ENCODE results near the gene SRPRA. TPM values are rescaled to one million over a fixed set of nuclear protein-coding genes. Genes with fewer than 3 reads are reported as not detected.

SRPRA gene
- total RNA-seq, 1 experiment from 2014 or later: 57.1 TPM

DNA sequence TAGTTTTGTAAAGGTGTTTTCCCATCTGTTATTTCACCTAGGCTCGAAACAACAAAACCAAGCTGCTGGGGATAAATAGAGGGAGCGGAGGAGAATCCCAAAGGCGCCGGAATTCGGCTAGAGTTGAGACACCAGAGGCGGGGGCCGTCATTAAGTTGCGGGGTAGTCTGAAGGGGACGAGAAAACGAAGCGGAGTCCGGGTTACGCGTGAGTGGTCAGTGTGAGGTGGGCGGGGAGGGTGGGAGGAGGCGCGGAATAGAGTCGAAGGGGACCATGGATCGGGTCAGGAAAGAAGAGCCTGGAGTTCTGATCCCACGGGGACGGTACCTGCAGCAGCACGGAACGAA is 361 bp downstream of the SRPRA start:
- Histone ChIP-seq H3K4me2 (peak overlapping the region; percentile 91), H3K27ac (peak overlapping the region; percentile 63), H3K4me1 (replicated peaks; ENCODE audit: insufficient read depth) (peaks cover 18% of the 10 kb centered on the region), H2AFZ (peak overlapping the region; percentile 81), H3K4me3 (peak overlapping the region; percentile 95), H3K36me3 (ENCODE audit: low read depth) (peaks cover 45% of the 10 kb centered on the region), H3F3A (ENCODE audit: insufficient read depth, low read depth) (no peaks in the 10 kb centered on the region), H3K27me3 (ENCODE audit: insufficient read depth, low read depth) (no peaks in the 10 kb centered on the region), H3K9me2 (ENCODE audit: insufficient read depth) (no peaks in the 10 kb centered on the region), H3K9me3 (ENCODE audit: insufficient read depth, low read depth) (no peaks in the 10 kb centered on the region), H4K20me1 (ENCODE audit: insufficient read depth) (0 out of 2 replicates have a peak, but pooled peaks cover 4% of the 10 kb centered on the region), H3K79me2 (ENCODE audit: low read depth) (peaks cover 44% of the 10 kb centered on the region)
- DNase-seq: no peak
- POLR2A ChIA-PET (ENCODE audit: unreplicated experiment): interaction anchor here (0.6 kb wide), 1 partner anchor 218 kb away, joined by 7 read pairs; no protein-coding TSS in a partner anchor
- TF ChIP-seq CTCF (conservative IDR thresholded peaks at IDR 0.05) (no peak), EZH2 (IDR thresholded peaks at IDR 0.05; ENCODE audit: low read depth) (no peak)
- CTCF ChIA-PET: no interaction called here
- intact Hi-C loops (cut with micrococcal nuclease; ENCODE audit: unreplicated experiment): loop anchor here (1.0 to 10.0 kb wide), 2 partner anchors 57 to 344 kb away; partner anchors contain the start of genes FAM118B and RPUSD4
- BruUV-seq (replicated peaks): no TSS peak

GRCh38 chr11:126267650-126268049 is 1.0 kb downstream of the SRPRA start:
- H3K4me1 ChIP-seq (replicated peaks; ENCODE audit: insufficient read depth): peaks cover 18% of the 10 kb centered on the region
- ChIA-PET POLR2A (ENCODE audit: unreplicated experiment) (interaction anchor here (0.6 kb wide), 1 partner anchor 218 kb away, joined by 7 read pairs; no protein-coding TSS in a partner anchor), CTCF (no interaction called here)
- peak overlapping the region; percentile 95 for H3K4me3 ChIP-seq
- peak in 1 of 2 experiments; percentile 20 for DNase-seq
- H3K9me2 ChIP-seq (ENCODE audit: insufficient read depth): no peaks in the 10 kb centered on the region
- H3F3A ChIP-seq (ENCODE audit: insufficient read depth, low read depth): no peaks in the 10 kb centered on the region
- H3K4me2 ChIP-seq: peak overlapping the region; percentile 91
- 0 out of 2 replicates have a peak, but pooled peaks cover 4% of the 10 kb centered on the region for H4K20me1 ChIP-seq (ENCODE audit: insufficient read depth)
- BruUV-seq (replicated peaks): no TSS peak
- no peaks in the 10 kb centered on the region for H3K9me3 ChIP-seq (ENCODE audit: insufficient read depth, low read depth)
- TF ChIP-seq CTCF (conservative IDR thresholded peaks at IDR 0.05) (no peak), EZH2 (IDR thresholded peaks at IDR 0.05; ENCODE audit: low read depth) (no peak)
- intact Hi-C loops (cut with micrococcal nuclease; ENCODE audit: unreplicated experiment): loop anchor here (1.0 to 10.0 kb wide), 2 partner anchors 56 to 343 kb away; partner anchors contain the start of genes FAM118B and RPUSD4
- no peak overlapping the region for H2AFZ ChIP-seq
- H3K36me3 ChIP-seq (ENCODE audit: low read depth): peaks cover 49% of the 10 kb centered on the region
- peaks cover 44% of the 10 kb centered on the region for H3K79me2 ChIP-seq (ENCODE audit: low read depth)
- peak overlapping the region; percentile 63; the same call in 1 of the 2 replicates for H3K27ac ChIP-seq
- no peaks in the 10 kb centered on the region for H3K27me3 ChIP-seq (ENCODE audit: insufficient read depth, low read depth)

GRCh38 chr11:126265811-126266210 is 2.9 kb downstream of the SRPRA start:
- Histone ChIP-seq H3K9me3 (ENCODE audit: insufficient read depth, low read depth) (no peaks in the 10 kb centered on the region), H2AFZ (no peak overlapping the region), H3K9me2 (ENCODE audit: insufficient read depth) (no peaks in the 10 kb centered on the region), H3K27ac (no peak overlapping the region), H3K4me2 (no peak overlapping the region), H3K79me2 (ENCODE audit: low read depth) (peaks cover 42% of the 10 kb centered on the region), H3K27me3 (ENCODE audit: insufficient read depth, low read depth) (no peaks in the 10 kb centered on the region), H3K4me3 (no peak overlapping the region), H3K4me1 (replicated peaks; ENCODE audit: insufficient read depth) (peaks cover 18% of the 10 kb centered on the region), H4K20me1 (ENCODE audit: insufficient read depth) (peaks cover 7% of the 10 kb centered on the region; the same call in 1 of the 2 replicates), H3F3A (ENCODE audit: insufficient read depth, low read depth) (peaks cover 4% of the 10 kb centered on the region; the same call in 1 of the 2 replicates), H3K36me3 (ENCODE audit: low read depth) (peaks cover 46% of the 10 kb centered on the region)
- BruUV-seq (replicated peaks): no TSS peak
- ChIA-PET CTCF (interaction anchor here (0.6 kb wide), 1 partner anchor 78 kb away, joined by 4 read pairs; no protein-coding TSS in a partner anchor), POLR2A (ENCODE audit: unreplicated experiment) (no interaction called here)
- DNase-seq: peak in 1 of 2 experiments; percentile 32
- intact Hi-C loops (cut with micrococcal nuclease; ENCODE audit: unreplicated experiment): loop anchor here (10.0 kb wide), 1 partner anchor 341 kb away; no protein-coding TSS in a partner anchor
- TF ChIP-seq CTCF (conservative IDR thresholded peaks at IDR 0.05) (no peak), EZH2 (IDR thresholded peaks at IDR 0.05; ENCODE audit: low read depth) (no peak)

All from PC-9 (cell line).